GM12864 (cell line): ENCODE data around the gene ZNF234.
"Not testable (repeated sequence)": the region's sequence is repeated elsewhere in the genome, so short reads cannot be mapped to it uniquely, and the experiment has no call there.

Experiments used
- DNase-seq: peaks from one replicate; pipeline ENCODE4 v3.0.0-alpha.2; 2011; ENCODE audit warnings: low read depth
- H3K4me3 ChIP-seq: 2 replicates; pipeline ENCODE4 v1.5.1; 2011; ENCODE audit warnings: mild to moderate bottlenecking, low read depth, low read length, control low read depth
- TF ChIP-seq, protein P1 (sequence below): IDR thresholded peaks from 2 replicates; pipeline ENCODE4 v1.5.1; 2011; ENCODE audit warnings: low read depth, mild to moderate bottlenecking, moderate library complexity, low read length, control low read depth, inconsistent platforms; ENCODE audit errors: missing control alignments

ZNF234 gene

DNA sequence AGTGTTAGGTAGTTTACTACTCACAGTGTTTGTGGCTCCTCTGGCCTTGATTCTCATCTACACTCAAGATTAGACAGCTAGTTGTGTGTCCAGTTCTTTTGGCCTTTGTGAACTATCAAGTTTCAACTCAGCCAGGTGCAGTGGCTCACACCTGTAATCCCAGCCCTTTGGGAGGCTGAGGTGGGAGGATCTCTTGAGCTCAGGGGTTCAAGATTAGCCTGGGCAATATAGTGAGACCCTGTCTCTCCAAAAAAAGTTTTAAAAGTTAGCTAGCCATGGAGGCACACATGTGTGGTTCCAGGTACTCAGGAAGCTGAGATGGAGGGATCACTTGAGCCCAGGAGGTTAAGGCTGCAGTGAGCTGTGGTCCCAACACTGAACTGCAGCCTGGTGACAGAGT, 39.6 kb downstream of the ZNF234 start:
- H3K4me3 ChIP-seq = no peak overlapping the region
- TF ChIP-seq, protein P1, sequence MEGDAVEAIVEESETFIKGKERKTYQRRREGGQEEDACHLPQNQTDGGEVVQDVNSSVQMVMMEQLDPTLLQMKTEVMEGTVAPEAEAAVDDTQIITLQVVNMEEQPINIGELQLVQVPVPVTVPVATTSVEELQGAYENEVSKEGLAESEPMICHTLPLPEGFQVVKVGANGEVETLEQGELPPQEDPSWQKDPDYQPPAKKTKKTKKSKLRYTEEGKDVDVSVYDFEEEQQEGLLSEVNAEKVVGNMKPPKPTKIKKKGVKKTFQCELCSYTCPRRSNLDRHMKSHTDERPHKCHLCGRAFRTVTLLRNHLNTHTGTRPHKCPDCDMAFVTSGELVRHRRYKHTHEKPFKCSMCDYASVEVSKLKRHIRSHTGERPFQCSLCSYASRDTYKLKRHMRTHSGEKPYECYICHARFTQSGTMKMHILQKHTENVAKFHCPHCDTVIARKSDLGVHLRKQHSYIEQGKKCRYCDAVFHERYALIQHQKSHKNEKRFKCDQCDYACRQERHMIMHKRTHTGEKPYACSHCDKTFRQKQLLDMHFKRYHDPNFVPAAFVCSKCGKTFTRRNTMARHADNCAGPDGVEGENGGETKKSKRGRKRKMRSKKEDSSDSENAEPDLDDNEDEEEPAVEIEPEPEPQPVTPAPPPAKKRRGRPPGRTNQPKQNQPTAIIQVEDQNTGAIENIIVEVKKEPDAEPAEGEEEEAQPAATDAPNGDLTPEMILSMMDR = no peak
- no peak for DNase-seq

DNA sequence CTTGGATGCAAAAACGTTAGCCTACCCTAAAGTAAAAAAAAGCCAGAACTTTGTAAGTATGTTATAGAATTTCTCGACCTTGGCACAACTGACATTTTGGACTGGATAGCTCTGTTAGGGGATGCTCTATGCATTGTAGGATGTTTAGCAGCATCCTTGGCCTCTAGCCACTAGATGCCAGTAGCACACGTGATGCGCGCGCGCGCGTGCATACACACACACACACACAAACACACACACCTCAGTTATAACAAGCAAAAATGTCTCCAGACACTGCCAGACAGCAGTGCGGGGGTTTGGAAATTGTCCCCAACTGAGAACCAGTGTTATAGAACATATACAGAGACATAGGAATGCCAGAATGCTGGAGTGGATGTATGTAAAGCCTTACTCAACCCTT, 40.8 kb downstream of the ZNF234 start:
- DNase-seq = no peak
- no peak overlapping the region for H3K4me3 ChIP-seq
- TF ChIP-seq, protein P1 = no peak

GRCh38 chr19:44190020-44190419, 48.7 kb downstream of the ZNF234 start:
- H3K4me3 ChIP-seq = no peak overlapping the region
- TF ChIP-seq, protein P1 = no peak
- no peak for DNase-seq

GRCh38 chr19:44192127-44192526, 50.8 kb downstream of the ZNF234 start:
- no peak for DNase-seq

GRCh38 chr19:44196772-44197171, 55.4 kb downstream of the ZNF234 start:
- DNase-seq = no peak
- TF ChIP-seq, protein P1 = no peak
- H3K4me3 ChIP-seq = no peak overlapping the region

More at GRCh38 chr19:44192127-44192526, 50.8 kb downstream of the ZNF234 start:
- TF ChIP-seq, protein P1 = no peak
- no peak overlapping the region for H3K4me3 ChIP-seq

- TF ChIP-seq, protein P1 = no peak
- DNase-seq = no peak
These were observed 61.1 kb downstream of the ZNF234 start for GRCh38 chr19:44202470-44202869.

GRCh38 chr19:44202974-44203373, 61.6 kb downstream of the ZNF234 start:
- no peak for DNase-seq
- TF ChIP-seq, protein P1 = no peak
- H3K4me3 ChIP-seq = no peak overlapping the region

More at GRCh38 chr19:44202470-44202869, 61.1 kb downstream of the ZNF234 start:
- no peak overlapping the region for H3K4me3 ChIP-seq

GRCh38 chr19:44203877-44204276, 62.5 kb downstream of the ZNF234 start:
- DNase-seq, H3K4me3 ChIP-seq: not testable (repeated sequence)
